22Rv1 (cell line): ENCODE measurements around the gene TRAPPC11.

Experiments used
- ZFX ChIP-seq: fragments of 450-650 bp; IDR thresholded peaks from 2 replicates; pipeline ENCODE4 v1.6.1; 2017; ENCODE audit warnings: antibody characterized with exemption, borderline replicate concordance
- TF ChIP-seq, protein P1 (sequence below): fragments of 450-650 bp; IDR thresholded peaks from 2 replicates; pipeline ENCODE4 v1.5.1; 2017; ENCODE audit warnings: mild to moderate bottlenecking

- TF ChIP-seq, protein P1, sequence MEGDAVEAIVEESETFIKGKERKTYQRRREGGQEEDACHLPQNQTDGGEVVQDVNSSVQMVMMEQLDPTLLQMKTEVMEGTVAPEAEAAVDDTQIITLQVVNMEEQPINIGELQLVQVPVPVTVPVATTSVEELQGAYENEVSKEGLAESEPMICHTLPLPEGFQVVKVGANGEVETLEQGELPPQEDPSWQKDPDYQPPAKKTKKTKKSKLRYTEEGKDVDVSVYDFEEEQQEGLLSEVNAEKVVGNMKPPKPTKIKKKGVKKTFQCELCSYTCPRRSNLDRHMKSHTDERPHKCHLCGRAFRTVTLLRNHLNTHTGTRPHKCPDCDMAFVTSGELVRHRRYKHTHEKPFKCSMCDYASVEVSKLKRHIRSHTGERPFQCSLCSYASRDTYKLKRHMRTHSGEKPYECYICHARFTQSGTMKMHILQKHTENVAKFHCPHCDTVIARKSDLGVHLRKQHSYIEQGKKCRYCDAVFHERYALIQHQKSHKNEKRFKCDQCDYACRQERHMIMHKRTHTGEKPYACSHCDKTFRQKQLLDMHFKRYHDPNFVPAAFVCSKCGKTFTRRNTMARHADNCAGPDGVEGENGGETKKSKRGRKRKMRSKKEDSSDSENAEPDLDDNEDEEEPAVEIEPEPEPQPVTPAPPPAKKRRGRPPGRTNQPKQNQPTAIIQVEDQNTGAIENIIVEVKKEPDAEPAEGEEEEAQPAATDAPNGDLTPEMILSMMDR = no peak
- no peak for TF ChIP-seq ZFX
These were observed 46.5 kb upstream of the TRAPPC11 start for GRCh38 chr4:183612329-183613250.
